HG03095 (cell line): Measurements from ENCODE around the gene PRPSAP2.

Experiments
- ATAC-seq: cut with Tn5 transposase; IDR thresholded peaks from one replicate; pipeline ENCODE4 v1.9.1; 2021; ENCODE audit warnings: moderate library complexity; ENCODE audit not compliant: unreplicated experiment

Gene PRPSAP2

DNA sequence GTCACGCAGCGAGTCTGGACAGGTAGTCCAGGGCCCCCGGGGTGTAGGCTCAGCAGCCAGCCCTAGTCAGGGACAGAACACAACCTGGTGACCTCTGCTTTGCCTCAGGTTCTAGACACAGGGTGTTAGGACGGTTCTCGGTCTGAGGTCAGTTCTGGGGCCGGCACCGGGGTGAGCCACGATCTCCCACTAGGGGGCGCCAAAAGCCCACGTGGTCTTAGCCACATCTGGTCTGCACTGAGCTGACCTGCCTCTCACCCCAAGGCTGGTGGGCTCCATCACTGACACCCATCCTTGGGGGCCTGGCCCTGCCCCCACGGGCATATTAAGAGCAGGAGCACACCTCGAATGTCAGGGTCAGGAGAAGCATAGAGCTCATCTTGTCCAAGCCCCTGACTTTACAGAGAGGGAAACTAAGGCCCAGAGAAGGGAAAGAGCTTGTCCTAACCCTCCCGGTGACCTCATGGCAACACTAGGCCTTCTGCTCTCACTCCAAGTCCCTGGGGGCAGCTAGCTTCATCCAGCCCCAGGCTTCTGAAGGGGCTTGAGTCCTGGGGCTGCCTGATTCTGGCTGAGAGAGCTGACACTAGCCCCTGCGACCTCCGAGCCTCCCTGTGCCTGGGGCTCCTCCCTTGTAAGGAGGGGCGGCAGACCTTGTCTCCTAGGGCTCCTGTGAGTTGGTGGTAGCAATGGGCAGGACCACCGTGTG lies 103.0 kb downstream of the PRPSAP2 start:
- ATAC-seq, result no peak

DNA sequence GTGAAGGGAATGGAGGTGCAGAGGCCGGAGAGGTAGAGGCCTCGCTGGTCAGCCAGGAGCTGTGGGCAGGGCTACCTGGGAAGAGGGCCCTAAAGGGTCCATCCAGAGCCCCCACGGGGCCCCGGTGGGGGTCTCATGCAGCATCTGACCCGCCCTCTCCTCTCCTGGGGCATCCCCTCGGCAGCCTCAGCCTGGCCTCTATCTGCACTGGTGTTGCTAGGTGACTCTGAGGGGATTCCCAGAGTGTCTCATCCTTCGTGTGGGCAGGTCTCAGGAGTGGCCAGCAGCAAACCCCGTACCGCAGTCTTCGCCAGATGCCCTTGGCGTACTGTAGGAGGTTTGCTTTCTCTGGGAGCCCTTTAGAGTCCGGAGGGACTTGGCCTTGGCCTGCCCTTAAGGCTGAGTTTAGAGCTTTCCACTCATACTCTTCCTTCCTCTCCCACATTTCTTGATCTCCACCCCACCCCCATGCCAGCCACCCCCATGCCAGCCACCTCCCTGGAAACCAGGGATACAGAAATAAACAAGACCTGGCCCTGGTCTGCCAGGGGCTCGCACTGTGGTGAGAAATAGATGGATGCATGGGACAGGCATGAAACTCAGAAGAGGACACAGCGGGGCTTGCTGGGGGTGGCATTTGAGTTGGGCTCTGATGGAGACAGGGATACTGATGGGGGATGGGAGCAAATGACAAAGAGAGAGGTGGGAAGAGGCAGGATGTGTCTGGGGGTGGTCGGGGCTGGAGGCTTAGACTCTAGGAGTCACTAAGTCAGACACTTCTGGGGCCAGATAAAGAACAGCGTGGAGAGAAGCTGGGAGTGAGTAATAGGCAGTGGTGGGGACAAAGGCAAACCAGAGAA lies 103.9 kb downstream of the PRPSAP2 start:
- ATAC-seq, result no peak

- no peak for ATAC-seq
Measured at GRCh38 chr17:18962494-18962815, 104.5 kb downstream of the PRPSAP2 start.

GRCh38 chr17:18963126-18964017 lies 105.4 kb downstream of the PRPSAP2 start:
- ATAC-seq, result no peak

- no peak for ATAC-seq
Measured at GRCh38 chr17:18964018-18964351, 106.1 kb downstream of the PRPSAP2 start.

DNA sequence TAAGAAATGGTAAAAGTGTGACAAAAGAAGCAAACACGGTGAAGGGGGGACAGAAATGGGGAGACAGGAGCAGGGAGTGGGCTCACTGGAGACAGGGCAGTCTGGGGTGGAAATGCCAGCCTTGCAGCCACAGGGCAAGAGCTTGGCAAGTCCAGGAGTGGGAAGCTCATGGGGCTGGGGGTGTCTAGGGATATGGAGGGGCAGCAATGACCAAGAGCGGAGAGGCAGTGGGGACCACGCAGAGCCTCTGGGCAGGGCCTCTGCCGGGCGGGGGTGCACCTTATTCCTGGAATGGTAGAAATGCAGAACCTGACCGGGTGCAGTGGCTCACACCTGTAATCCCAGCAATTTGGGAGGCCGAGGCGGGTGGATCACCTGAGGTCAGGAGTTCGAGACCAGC lies 106.6 kb downstream of the PRPSAP2 start:
- ATAC-seq, result no peak

DNA sequence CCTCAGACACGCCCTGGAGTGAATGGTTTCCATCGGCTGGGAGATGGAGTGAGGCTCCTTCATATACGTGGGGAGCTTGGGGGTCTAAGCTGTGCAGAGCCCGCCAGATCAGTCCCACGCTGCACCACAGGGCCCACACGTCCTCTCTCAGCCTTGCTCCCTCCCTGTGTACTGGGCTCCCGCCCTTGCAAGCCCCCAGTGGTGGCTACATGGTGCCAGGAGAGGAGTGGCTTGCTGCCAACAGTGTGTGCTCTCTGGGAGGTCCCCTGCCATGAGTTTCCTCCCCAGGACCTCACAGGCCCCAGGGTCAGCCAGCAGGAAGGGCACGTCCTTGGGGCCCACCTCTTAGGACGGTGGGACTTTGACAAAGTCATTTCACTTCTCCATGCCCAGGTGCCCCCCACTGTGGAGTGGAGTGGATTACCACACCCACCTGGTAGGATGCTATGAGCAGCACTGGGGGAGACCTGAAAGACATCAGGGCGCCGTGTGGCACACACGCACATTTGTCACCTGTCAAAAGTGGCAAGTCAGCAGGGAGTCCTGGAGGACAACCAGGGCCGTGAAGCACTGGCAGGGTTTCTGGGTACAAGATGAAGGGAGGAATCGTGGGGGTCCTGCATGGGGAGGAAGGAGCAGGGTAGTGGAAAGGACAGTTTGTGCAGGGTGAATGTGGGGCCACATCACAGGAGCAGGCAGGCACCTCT lies 107.8 kb downstream of the PRPSAP2 start:
- ATAC-seq, result no peak

- ATAC-seq, result no peak
Measured at GRCh38 chr17:18966831-18967624, 109.1 kb downstream of the PRPSAP2 start.

- no peak for ATAC-seq
Measured at GRCh38 chr17:18967916-18968315, 110.0 kb downstream of the PRPSAP2 start.

GRCh38 chr17:18968345-18968744 lies 110.4 kb downstream of the PRPSAP2 start:
- no peak for ATAC-seq

GRCh38 chr17:18968945-18969887 lies 111.3 kb downstream of the PRPSAP2 start:
- no peak for ATAC-seq

DNA sequence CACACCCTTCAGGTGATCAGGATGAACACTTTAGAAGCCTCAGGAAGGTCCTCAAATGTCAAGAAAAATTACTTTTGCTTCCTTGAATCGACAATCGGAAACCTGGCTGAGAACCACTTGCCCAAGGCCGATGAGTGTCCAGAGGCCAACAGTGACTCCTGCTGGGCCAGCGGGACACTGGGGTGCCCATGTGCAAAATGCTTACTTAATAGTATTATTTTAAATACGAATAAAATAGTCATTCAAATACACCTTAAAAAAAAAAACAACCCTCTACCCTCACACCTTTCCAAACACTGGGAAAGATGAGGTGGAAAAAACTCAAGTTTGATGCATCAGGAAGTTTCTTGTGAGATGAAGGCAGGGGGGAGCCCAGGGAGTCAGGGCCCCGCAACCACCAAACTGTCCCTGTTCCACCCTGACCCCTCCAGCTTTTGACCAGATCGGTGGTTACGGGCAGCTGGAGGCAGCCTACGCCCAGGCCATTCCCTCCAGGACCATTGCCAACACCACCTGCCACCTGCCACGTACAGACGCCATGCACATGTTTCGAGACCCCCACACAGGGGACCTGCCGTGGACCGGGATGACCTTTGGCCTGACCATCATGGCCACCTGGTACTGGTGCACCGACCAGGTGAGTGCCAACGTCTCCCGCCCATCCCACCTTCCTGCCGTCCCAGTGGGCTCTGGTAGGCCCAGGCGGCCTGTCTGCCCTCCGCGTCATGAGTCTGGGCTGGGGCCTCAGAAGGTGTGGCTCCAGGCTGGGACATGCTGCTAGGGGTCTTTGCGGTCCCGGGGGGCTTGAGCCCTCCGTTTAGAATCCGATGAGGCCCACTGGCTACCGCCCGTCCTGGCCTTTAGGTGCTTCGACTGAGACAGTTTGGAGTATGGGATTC lies 112.9 kb downstream of the PRPSAP2 start:
- no peak for ATAC-seq

DNA sequence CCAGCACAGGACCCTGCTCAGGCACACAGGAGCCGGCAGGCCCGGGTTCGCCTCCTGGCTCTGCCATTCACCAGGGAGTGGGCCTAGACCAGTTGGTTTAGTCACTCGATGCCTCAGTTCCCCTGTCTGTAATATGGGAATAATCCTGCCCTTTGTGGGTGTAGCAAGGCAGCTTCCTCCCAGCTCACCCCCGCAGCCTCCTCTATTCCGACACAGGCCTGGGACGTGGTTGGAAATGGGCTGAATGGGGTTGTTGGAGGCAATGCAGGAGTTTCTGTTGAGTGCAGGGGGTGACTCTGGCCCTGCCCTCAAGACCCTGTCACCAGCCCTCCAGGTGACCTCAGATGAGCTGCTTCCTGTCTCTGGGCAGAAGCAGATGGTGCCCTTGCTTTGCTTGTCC lies 113.9 kb downstream of the PRPSAP2 start:
- ATAC-seq, result no peak

DNA sequence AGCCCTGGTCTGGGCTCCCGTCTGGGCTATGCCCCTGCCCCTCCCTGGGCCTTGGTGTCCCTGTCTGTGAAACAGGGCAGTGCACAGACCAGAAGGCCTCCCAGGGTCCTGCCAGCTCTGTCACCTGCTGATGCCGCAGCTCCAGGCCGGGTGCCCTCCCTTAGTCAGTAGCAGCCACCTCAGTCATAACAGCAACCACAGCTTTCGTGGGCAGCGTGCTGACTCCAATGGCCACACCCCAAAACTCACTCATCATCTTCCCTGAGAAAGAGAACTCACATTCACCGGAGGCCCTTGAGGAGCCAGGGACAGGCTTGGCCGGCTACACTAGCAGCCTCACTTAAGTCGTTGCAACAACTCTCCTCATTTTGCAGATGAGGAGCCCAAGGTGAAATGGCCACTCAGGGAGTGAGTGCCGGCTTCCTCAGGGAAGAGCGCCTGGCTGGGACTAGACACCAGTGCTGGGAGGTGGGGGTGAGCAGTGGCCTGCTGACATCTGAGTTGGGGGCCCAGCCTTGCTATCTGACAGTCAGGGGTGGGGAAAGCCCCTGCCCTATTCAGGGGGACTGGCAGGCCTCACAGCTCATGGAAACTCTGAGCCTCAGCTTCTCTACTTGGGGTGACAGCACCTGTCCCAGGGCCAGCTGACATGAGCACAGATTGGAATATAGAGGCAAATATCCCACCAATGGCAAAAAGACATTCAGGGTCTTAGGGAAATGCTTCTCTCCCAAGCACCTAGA lies 116.6 kb downstream of the PRPSAP2 start:
- no peak for ATAC-seq

DNA sequence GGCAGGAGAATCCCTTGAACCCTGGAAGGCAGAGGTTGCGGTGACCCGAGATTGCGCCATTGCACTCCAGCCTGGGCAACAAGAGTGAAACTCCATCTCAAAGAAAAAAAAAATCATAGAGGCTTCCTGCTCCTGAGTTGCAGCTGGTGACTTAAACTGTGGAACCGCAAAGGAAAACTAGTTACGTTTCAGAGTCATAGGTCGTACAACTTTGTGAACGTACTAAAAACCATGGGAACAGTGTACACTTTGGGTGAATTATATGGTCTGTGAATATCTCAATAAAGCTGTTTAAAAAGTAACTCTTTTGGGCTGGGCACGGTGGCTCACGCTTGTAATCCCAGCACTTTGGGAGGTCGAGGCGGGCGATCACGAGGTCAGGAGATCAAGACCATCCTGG lies 117.7 kb downstream of the PRPSAP2 start:
- ATAC-seq, result no peak

GRCh38 chr17:18976201-18976600 lies 118.3 kb downstream of the PRPSAP2 start:
- no peak for ATAC-seq

- ATAC-seq, result no peak
Measured at GRCh38 chr17:18977021-18977420, 119.1 kb downstream of the PRPSAP2 start.
